HG02852 (cell line): ENCODE results near the gene ZFYVE21.

Experiments used
- ATAC-seq: cut with Tn5 transposase; IDR thresholded peaks from one replicate; pipeline ENCODE4 v1.9.1; 2021; ENCODE audit warnings: mild to moderate bottlenecking, moderate library complexity; ENCODE audit not compliant: unreplicated experiment

The ZFYVE21 gene

GRCh38 chr14:103735439-103735814 lies 19.8 kb downstream of the ZFYVE21 start:
- ATAC-seq = no peak

DNA sequence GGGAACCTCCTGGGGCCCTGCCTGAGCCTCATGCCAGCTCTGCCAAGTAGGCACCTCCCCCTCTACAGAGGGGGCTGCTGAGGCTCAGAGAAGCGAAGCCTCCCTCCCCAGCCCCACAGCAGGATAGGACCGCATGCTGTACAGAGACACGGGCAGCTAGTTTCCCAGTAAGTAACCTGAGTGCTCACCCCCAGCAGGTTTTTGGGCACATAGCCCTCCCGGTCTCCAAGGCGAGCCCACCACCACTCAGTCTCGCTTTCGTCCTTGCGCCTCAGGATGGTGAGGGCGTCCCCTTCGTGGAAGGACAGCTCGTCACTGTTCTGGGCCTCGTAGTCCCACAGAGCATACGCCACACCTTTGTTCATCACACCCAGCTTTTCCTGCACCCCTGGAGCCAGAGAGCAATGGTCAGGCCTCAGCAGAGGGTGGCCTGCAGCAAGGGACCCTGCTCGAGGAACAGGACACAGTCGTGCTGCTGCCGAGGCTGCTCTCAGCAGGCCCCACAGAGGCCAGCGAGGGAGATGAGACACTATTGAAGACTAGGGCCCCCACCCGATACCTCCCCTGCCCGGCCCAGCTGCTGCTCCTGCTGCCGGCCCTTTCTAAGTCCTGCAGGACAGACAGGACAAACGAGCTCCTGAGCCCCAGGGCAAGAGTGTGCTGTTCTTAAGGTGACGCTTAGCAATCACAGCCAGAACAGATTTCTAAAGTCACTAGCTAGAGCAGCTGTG lies 20.4 kb downstream of the ZFYVE21 start:
- no peak for ATAC-seq

DNA sequence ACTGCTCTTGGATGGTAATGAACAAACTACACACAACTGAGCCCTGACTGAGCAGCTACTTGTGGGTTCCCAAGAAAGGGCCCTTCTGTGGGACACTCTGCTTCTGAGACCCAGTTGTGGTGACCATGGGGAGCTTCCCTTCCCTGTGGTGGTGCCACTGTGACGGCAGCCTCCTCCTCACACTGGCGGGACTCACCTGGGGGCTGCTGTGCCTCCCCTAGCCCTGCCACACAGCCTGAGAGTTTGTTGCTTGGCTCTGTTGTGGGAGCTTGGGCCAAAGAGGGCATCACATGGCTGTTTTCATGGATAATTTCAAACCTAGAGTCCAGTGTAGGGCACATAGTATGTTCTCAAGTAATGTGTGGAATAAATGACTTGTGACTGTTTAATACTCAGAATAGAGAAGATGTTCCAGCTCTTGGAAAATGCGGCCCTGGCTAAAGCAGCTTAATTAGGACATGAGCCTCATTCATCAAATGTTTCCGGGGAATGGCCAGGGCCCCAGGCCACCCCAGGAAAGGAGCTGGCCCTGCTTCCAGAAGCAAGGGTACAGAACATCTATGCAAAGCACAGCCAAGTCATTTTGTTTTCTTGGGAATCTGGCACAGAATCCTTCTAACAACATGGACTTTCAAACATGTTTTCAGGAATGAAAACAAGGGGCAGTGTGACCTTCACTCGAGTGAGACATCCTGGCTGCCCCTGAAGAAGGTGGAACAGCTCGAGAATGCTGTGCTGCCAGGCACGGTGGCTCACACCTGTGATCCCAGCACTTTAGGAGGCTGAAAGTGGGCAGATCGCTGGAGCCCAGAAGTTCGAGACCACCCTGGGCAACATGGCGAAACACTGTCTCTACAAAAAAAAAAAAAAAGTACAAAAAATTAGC lies 21.2 kb downstream of the ZFYVE21 start:
- ATAC-seq = no peak

- no peak for ATAC-seq
Measured at GRCh38 chr14:103737432-103738045, 21.9 kb downstream of the ZFYVE21 start.

- no peak for ATAC-seq
Measured at GRCh38 chr14:103738166-103738565, 22.6 kb downstream of the ZFYVE21 start.

DNA sequence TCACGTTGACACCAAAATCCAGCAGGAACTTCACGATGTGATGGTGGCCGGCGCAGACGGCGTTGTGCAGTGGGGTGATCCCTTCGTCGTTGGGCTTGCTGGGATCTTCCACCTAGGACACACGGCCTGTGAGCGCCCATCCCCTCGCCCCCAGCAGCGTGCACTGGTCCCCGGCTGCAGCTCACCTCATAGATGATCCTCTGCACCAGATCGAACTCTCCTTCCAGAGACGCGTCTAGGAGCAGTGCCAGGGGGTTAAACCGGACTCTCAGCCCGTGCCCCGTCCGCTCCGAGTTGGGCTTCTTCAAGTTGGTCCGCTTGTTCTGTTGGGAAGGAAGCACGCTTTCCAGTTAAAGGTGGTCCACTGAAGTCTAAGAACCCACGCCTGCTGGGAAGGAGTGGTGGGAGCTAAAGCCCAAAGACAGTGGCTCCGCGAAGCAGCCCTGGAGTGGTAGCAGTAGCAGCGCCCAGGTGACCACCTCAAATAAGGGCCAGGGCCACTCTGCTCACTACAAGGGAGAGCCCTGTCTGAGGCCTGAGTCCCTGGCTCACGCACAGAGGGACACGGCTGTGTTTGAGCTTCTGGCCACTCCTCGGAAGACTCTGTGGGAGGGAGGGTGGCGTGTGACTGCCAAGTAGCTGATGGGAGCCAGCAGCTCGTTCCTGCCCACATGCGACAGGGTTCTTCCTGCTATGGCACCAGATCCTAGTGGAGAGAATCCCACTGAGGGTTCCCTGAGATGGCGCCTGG lies 23.3 kb downstream of the ZFYVE21 start:
- ATAC-seq = no peak

- no peak for ATAC-seq
Measured at GRCh38 chr14:103739466-103739792, 23.8 kb downstream of the ZFYVE21 start.

GRCh38 chr14:103739793-103740501 lies 24.3 kb downstream of the ZFYVE21 start:
- no peak for ATAC-seq

DNA sequence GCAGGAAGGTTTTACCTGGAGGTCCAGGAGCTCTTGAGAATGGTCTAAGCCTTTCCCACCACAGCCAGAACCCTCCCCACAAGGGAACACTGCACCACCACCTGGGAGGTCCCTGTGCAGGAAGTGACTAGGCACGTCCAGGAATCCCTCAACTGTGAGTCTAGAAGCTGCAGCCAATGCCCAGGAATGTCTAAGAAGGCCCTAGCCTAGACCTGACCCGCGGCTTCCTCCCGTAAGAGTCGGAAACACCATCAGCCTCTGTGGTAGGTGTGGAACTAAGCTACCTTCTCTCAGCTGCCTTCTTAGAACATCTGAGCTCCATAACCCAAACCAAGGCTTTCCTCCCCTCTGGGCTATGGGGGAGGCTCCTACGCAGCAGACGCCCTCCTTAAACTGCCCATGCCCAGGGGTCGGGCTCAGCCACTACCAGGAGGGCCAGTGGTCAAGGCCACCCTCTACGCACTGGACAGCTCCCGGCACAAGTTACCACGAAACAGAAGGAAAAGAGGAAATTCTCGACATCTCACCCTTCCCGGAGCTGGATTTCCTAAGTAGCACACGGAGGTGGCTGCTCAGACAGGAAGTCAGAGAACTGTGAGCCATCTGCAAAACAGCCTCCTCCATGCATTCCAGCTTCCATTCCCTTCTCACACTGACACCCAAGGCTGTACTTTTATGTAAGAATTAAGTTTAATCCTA lies 25.5 kb downstream of the ZFYVE21 start:
- no peak for ATAC-seq

DNA sequence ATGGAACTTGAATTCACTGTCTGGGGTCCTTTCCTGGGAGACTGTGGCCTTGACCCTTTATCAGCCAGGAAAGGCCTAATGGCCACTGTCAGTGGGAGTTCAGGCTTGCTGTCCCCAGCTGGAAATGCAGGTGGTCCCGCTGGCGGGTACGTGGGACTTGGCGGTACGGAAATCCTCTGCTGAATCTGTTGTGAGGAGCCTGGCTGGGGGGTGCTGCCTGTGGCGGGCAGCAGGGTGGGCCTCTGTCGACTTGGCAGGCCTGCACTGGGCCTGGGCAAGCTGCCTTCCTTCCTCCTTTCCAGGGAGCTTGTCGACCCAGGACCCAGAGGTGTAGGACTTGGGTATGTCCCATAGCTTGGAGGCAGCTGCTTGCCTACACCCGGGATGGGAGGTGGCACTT lies 26.3 kb downstream of the ZFYVE21 start:
- ATAC-seq = no peak

- no peak for ATAC-seq
Measured at GRCh38 chr14:103742499-103743255, 27.1 kb downstream of the ZFYVE21 start.

GRCh38 chr14:103743691-103744090 lies 28.1 kb downstream of the ZFYVE21 start:
- ATAC-seq = no peak

- no peak for ATAC-seq
Measured at GRCh38 chr14:103744621-103745395, 29.2 kb downstream of the ZFYVE21 start.

GRCh38 chr14:103745424-103745823 lies 29.8 kb downstream of the ZFYVE21 start:
- no peak for ATAC-seq

DNA sequence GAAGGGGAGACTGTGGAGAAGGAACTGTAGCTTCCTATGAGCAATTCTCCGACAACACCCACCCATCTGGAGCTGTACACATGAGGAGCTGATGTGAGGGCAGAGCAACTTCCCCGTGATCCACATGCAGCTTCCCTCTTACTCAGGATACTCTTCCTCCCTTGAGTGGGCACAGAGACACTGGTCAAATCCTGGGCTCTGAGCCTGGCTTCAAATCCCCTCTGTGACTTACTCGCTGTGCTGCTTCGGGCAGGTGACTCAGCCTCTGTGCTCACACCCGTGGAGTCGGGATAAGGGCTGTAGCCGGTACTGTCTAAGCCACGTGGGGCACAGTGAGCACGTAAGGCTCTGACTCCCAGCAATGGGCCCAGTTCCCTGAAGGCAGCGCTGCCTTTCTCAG lies 31.1 kb downstream of the ZFYVE21 start:
- no peak for ATAC-seq

GRCh38 chr14:103748534-103748857 lies 32.9 kb downstream of the ZFYVE21 start:
- no peak for ATAC-seq

DNA sequence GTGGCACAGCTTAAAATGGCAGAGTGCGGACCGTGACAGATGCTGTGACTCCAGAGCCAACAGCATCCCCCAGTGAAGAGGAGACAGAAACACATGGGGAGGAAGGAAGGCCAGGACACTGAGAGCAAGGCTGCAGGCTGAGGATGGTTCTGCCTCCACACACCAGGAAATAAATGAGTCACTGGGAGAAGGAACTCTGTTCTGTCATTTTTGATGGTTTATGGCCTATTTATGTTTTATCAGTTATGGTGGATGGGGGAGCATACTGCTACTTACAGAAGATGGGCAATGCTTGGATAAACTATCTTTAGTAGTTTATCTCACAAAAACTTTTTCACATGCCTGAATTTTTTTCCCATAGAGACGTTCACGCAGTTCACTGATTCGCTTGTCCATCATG lies 33.8 kb downstream of the ZFYVE21 start:
- no peak for ATAC-seq

- no peak for ATAC-seq
Measured at GRCh38 chr14:103749860-103750259, 34.2 kb downstream of the ZFYVE21 start.

DNA sequence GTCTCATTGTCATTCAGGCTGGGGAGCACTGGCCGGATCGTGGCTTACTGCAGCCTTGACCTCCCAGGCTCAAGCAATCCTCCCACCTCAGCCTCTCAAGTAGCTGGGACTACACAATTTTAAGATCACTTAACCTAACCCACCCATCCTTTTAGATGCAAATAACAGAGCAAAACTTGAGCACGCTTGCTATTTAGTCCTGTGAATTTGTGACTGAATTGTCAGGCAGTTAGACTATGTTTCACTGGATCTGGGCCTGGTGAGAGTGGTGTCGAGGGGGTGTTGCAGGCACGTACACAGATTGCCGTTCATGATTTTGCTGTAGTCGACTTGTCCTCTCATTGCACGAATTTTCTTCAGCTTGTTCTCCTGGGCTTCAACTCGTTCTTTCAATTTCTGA lies 38.2 kb downstream of the ZFYVE21 start:
- no peak for ATAC-seq
